Smooth muscle cell of the pulmonary artery (primary cell): ENCODE data around the gene ADAMTS19. TPM values are rescaled to one million over a fixed set of nuclear protein-coding genes. Genes with fewer than 3 reads are reported as not detected.

ENCODE experiments used
- total RNA-seq: library from RNA; depleted of rRNA; stranded (reverse); fragments of >200 nt; gene quantifications from 2 replicates; pipeline ENCODE4 v1.2.3, GENCODE V29; 2014

Gene ADAMTS19
- total RNA-seq = 0.03 and 0.33 TPM in 2 replicates

GRCh38 chr5:129459777-129460671 lies at the start of gene ADAMTS19:
ADAMTS19 (plus strand) TSS chr5:129460298; CDS start chr5:129460392, 94 bp downstream.

GRCh38 chr5:129747572-129748407 lies 287.7 kb downstream of the ADAMTS19 start, which contains the start of gene MINAR2:
MINAR2 (plus strand) TSS chr5:129748094; CDS start chr5:129748191, 97 bp downstream.

